Fibroblast of pulmonary artery (primary cell): Measurements from ENCODE around the gene ARID1B.

ENCODE experiments used
- DNase-seq: peaks from one replicate; pipeline ENCODE4 v3.0.0-alpha.2; 2010; ENCODE audit warnings: low read depth
- H3K4me3 ChIP-seq: replicated peaks from 2 replicates; pipeline ENCODE4 v1.5.1; 2011; ENCODE audit warnings: low read depth, mild to moderate bottlenecking, control low read depth, low read length, moderate library complexity
- TF ChIP-seq, protein P1 (sequence below): IDR thresholded peaks from 2 replicates; pipeline ENCODE4 v1.5.1; 2011; ENCODE audit warnings: mild to moderate bottlenecking, control low read depth, low read length, inconsistent platforms; ENCODE audit errors: missing control alignments

The ARID1B gene

DNA sequence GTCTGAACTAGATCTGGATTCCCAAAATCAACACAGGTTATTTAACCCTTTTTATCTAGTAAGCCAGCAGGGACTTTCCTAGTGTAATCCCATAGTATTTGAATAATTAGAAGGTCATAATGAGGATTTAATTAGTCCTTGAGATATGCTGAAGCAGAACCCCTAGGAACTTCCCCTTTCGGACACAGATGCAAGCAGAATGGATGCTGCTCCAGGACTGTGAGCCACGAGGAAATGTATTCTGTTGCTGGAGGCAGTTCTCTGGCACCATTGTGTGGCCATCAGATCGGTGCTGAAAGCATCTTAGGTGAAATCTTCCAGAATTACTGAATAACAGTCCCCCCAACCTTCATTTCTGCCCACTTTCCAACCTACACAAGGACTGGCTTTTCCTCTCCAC is 339.2 kb downstream of the ARID1B start:
- TF ChIP-seq, protein P1, sequence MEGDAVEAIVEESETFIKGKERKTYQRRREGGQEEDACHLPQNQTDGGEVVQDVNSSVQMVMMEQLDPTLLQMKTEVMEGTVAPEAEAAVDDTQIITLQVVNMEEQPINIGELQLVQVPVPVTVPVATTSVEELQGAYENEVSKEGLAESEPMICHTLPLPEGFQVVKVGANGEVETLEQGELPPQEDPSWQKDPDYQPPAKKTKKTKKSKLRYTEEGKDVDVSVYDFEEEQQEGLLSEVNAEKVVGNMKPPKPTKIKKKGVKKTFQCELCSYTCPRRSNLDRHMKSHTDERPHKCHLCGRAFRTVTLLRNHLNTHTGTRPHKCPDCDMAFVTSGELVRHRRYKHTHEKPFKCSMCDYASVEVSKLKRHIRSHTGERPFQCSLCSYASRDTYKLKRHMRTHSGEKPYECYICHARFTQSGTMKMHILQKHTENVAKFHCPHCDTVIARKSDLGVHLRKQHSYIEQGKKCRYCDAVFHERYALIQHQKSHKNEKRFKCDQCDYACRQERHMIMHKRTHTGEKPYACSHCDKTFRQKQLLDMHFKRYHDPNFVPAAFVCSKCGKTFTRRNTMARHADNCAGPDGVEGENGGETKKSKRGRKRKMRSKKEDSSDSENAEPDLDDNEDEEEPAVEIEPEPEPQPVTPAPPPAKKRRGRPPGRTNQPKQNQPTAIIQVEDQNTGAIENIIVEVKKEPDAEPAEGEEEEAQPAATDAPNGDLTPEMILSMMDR = no peak
- no peak for DNase-seq

GRCh38 chr6:157117431-157118095 is 340.4 kb downstream of the ARID1B start:
- H3K4me3 ChIP-seq = no peak overlapping the region
- TF ChIP-seq, protein P1 = no peak
- DNase-seq = no peak

More for the DNA sequence above, 339.2 kb downstream of the ARID1B start:
- H3K4me3 ChIP-seq = no peak overlapping the region

- TF ChIP-seq, protein P1 = no peak
- no peak for DNase-seq
- no peak overlapping the region for H3K4me3 ChIP-seq
Measured at GRCh38 chr6:157119502-157120027, 342.4 kb downstream of the ARID1B start.

GRCh38 chr6:157120534-157121232 is 343.5 kb downstream of the ARID1B start:
- no peak overlapping the region for H3K4me3 ChIP-seq
- DNase-seq = no peak
- TF ChIP-seq, protein P1 = no peak

- H3K4me3 ChIP-seq = no peak overlapping the region
- TF ChIP-seq, protein P1 = no peak
- DNase-seq = no peak
Measured at GRCh38 chr6:157121897-157122296, 344.7 kb downstream of the ARID1B start.

- no peak for DNase-seq
- TF ChIP-seq, protein P1 = no peak
- H3K4me3 ChIP-seq = no peak overlapping the region
Measured at GRCh38 chr6:157123234-157123633, 346.1 kb downstream of the ARID1B start.
